ENCODE data around the gene ENKUR.
"Not testable (repeated sequence)": the region's sequence is repeated elsewhere in the genome, so short reads cannot be mapped to it uniquely, and the experiment has no call there.

Gene ENKUR

DNA sequence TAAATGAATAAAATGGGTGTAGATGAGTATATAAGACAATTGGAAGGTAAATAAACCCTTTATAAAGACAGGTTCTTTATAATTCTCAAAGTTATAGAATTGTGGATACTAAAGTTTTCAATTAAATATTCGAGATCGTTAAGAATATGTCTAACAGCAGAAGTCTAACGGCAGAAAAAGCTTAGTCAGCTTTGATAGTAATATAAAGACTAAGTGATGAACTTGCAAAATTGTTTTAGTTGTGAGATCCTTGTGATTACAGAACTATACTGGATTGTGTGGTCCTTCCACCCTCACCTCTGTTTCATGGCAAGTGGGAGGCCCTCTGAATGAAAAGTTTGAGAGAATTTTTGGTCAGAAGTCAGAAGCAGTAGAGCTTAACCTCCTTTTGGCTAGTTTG, 2.7 kb upstream of the ENKUR start:
- DNase-seq, result no peak

DNA sequence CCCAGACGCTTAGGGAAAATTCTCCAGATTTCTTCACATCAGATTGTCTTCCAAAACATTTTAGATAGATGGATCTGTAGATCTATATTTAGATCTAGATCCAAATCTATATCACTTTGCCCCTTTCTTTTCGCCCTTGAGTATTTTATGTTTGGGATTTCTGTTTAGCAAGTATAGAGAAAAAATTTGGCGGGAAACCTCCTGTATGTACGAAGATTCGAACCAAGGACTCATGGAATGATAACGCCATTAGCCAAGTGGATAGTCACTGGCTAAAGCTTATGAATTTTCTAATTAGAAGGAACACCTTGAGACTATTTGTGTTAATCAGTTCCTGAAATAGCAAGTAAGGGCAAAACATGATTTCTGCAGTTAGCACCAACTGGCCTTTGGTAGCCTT, 1.7 kb upstream of the ENKUR start:
- DNase-seq, result no peak

DNA sequence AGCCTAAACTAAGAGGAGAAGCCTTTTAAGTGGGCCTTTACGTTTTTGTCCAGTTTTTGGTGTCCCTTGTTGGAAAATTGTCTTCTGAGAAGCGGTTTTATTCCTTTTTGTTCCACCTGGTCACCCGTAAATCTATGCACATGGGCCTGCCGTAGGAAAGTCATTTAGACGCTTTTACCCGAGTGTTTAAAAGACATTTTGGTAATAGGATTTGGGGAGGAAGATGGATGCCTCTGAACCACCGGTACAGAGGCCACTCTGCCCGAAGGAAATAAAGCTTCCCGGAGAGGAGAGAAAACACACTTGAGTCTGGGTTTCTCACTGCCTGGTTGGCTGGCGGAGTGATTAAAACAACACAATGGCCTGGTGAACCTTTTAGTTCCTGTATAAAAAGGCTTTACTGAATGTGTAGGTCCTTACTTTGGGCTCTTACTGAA, 1.2 kb upstream of the ENKUR start:
- DNase-seq, result no peak

DNA sequence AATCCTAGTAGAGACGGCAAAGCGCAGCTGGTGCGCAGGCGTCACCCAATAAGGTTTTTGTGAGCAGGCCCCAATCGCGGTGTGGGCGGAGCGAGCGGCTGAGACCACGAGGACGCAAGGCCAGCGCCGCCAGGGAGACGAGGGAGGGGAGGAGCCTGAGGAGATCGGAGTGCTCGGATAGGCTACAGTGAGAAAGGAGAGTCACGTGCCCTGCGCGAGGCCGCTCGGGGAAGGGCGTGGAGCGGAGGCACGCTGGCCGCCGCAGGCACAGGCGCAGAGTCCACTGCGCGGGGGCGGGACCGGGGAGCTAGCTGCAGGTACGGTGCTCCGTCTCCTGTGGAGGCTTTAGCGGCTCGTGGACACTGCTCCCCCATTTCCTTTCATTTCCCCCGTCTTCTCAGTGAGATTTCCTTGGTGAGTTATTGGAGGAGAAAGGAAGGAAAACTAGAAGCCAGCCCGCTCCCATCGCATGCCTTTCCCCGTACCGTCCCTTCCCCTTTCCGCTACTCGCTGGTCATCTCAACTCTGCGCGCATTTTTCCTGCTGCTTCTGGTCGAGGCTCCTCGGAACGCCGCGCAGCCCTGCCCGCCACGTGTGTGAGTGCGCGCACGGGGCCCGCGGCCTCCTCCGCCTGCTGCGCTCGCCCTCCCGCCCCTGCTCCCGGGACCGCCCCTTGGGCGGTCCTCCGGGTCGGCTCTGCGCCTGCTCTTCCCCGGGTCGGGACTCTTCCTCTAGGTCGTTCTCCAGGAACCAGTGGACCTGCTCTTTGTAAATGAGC, 607 bp upstream of the ENKUR start, which contains the start of gene THNSL1:
TSS of gene THNSL1 (plus strand) at position 237 of the 778 bp plus-strand sequence. CDS start 6,612 bp downstream, outside the sequence.
- DNase-seq, result peak; percentile 99

DNA sequence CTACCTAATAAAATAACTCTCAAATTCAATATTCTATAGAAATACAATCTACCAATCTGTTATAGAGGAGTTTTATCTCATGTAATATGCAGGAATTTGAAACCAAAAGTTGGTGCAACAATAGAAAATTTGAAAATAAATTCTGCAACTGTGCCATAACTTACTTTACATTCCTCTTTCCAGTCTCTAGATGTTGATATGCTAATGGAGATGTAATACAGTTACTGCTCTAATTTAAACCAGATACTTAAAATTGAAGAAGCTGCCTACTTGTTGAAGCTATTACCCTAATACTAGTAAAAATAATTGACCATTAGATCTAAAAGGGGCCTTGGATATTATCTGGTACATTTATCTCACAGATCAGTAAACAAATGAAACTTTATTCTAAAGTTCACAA, 1.4 kb downstream of the ENKUR start:
- DNase-seq, result no peak

DNA sequence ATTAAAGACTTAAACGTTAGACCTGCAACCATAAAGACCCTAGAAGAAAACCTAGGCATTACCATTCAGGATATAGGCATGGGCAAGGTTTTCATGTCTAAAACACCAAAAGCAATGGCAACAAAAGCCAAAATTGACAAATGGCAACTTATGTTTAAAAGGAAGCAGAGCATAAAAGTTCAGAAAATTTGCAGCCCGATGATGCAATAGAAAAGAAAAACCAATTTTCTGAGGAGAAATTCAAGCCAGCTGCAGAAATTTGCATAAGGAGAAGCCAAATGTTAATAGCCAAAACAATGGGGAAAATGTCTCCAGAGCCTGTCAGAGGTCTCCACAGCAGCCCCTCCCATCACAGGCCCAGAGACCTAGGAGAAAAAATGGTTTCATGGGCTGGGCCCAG, 4.4 kb downstream of the ENKUR start:
- DNase-seq, result not testable (repeated sequence)

DNA sequence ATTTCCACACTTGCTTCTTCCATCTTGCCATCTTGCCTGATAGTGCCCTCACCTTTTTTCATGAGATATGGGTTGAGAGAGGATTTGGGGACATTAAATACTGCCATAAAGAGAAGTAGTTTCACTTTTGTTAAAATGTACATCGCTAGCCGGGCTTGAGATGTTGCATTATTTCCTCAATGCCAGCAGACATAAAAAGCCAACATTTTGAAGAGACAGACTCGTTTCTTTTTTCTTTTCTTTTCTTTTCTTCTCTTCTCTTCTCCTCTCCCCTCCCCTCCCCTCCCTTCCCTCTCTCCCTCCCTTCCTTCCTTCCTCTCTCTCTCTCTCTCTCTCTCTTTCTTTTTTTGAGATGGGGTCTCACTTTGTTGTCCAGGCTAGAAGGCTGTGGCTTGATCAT, 17.9 kb downstream of the ENKUR start:
- DNase-seq, result no peak

DNA sequence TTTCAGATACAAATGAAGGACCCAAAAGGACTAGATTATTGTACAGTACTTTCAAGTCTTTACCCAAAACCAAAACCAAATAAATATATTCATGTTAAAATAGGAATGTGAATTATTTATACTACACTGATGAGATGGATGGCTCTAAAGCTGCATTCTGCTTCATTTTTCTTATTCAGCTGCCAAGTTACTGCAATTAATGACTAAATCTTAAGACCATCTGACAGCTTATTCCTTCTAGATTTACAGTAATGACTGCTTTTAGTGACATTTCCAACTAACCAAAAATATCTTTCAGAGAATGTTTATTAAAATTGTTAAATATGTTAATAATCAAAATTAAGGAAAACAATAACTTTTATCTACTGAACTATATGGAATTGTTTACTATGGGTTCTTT, 20.9 kb downstream of the ENKUR start:
- no peak for DNase-seq

DNA sequence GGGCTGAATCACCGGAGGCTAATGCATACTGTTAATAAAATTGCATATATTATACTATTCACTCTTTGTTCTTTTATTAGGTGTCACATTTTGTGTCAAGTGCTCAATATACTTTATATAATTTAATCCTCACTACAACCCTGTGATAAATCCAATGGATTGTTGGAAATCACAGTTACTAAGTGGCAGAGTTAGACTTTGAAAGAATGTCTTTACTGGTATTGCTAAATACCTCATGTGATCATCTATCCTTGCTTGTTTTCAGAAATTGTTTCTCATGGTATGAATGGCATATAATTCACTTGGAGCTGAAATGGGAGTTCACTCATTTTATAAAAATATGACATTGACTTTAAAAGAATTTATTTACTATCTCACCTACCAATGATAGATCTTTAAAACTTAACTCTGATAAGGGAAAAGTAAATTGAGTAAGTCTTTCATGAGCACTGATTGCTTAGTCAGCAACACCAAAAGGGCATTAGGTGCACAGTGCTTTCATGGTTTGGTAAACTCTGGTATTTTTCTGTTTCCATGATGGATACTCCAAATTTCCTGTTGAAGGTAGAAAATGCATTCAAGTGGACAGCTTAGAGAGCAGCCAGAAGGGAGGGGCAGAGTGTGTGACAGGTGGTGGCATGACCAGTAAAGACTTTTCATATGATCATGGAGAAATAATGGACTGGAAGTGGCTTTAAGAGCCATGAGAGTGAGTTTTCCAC, 22.6 kb downstream of the ENKUR start:
- no peak for DNase-seq

DNA sequence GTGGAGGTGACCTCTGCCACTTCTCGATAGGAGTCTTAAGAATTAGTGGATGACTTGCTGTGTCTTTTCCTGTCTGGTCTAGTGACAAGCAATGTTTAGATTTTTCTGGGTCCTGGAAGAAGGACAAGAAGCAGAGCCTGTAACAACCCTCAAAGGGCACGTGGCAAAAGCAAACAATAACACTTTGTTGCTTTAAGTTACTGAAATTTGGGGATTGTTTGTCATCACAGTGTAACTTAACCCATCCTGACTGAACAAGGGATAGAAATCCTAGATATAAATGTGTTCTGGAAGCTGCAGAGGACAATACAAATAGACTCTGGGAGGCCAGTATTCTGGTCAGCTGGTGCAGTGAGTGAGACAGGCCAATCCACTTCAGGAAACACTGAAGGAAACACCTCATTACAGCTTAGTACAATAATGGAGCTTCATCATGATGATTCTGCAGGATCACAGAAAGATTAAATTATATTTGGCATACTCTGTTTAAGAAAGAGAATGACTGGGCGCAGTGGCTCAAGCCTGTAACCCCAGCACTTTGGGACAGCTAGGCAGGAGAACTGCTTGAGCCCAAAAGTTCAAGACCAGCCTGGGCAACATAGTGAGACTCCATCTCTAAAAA, 23.3 kb downstream of the ENKUR start:
- no peak for DNase-seq

DNA sequence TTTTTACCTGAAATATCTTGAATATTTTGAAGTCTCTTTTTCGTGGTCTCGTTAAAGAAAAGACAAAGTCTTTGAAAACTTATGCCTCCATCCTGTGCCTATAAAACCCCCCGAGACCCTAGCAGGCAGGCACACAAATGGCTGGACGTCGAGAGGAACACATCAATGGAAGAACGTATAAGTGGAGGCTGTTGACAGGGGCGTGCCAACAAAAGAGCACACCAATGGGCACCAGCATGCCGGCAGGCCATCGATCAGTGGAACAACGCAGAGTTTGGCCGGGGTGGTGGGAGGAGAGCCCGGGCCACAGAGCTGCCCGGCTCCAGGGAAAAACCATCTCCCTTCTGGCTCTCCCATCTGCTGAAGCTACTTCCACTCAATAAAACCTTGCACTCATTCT, 24.7 kb downstream of the ENKUR start:
- DNase-seq, result no peak

DNA sequence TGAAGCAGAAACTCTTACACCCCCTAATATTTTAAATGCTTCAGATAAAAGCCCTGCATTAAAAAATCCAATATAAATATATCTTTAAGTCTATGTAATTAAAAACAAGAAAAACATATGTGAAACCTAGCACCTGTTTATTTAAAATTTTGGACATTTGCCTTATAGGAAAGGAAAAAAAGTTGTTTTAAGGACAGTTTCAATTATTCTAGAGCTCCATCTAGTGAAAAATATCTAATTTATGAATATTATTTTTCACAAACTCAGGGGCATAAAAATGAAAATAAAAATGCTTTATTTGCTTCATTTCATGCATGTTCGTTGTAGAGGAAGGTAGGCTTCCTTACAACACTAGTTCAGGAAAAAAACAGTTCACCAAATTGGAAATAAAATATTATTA, 26.1 kb downstream of the ENKUR start:
- no peak for DNase-seq

DNA sequence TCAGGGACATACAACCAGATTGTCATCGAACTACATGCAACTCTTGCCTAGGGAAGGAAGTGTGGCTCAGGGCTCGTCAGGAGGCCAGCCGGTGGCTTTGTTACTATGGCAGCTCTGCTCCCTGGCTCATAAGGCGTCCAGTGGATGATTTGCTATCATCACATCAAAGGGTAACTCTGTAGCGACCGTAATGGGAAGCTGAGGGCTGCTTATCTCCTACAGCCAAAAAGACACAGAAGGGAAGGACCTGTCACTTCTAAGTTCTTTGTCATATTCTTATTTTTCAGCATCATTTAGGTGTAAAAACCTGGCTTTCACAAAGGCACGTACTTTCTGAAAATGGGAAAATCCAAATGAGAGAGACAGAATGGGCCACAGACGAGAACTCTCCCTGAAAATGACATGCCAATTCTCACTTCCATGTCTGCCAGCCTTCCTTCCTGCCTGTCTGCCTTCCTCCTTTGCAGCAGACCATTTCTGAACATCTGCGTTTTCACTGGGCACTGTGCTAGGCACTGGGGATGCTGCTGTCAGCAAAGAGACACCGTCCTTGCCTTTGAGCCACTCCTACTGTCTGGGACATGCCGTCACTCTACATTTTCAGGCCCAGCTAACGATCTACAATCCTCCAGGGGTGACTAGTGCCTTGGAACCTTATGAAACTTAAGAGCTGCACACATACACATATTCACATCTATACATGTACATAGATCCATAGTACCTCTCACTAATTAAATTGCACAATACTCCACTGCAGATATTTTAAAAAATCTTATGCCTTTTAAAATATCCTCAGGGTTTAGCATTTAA, 26.9 kb downstream of the ENKUR start:
- DNase-seq, result no peak

DNA sequence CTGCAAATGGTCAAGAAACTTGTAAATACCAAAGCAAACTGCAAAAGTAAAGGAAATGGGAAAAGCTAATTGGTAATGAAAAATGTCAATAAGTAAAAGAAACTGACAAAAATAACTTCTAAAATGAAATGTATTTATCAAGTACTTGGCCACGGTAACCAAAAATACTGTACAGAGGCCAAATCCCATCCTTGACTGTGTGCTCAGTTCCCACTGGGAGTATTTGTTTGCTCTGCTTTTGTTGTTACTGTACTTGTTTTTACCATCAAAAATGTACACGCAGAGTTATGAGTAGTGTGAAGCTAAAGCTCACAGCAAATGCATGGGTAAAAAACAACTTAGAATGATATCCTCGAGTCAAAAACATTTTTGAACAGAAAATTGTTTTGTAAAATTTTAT, 31.1 kb downstream of the ENKUR start:
- no peak for DNase-seq

DNA sequence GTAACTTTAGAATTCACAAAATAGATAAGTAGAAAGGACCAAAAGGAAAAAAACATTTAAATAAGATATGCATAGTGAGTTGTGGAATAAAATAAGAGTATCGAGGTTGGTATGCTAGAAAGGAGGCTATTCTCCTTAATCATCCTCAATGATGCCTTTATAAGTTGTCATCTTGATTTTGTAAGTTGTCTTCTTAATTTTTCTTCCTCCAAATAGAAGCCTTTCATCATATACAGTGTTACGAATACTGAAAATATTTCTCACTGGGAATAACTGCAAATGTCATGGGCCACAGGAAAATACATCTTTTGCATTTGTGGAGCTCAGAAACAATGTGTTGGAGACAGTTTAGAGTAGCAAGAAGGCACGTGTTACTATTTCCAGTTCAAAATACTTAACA, 32.0 kb downstream of the ENKUR start:
- DNase-seq, result no peak

DNA sequence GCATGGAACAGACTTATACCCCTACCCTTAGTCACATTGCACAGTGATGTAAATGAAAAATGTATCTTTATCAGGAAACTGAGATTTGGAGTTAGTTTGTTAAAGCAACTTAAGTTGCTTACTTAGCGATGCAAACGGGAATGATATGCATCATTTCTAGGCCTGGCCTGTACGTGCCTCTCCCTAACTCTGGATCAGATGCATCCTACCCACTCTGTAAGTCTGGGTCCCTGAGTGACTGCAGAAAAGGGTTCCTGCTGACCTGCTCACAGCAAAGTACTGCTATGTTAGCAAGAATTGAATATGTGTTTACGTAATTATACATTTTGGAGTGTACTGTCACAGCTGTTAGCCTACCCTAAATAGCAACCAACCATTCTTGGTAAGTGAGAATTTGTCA, 32.8 kb downstream of the ENKUR start:
- DNase-seq, result no peak

DNA sequence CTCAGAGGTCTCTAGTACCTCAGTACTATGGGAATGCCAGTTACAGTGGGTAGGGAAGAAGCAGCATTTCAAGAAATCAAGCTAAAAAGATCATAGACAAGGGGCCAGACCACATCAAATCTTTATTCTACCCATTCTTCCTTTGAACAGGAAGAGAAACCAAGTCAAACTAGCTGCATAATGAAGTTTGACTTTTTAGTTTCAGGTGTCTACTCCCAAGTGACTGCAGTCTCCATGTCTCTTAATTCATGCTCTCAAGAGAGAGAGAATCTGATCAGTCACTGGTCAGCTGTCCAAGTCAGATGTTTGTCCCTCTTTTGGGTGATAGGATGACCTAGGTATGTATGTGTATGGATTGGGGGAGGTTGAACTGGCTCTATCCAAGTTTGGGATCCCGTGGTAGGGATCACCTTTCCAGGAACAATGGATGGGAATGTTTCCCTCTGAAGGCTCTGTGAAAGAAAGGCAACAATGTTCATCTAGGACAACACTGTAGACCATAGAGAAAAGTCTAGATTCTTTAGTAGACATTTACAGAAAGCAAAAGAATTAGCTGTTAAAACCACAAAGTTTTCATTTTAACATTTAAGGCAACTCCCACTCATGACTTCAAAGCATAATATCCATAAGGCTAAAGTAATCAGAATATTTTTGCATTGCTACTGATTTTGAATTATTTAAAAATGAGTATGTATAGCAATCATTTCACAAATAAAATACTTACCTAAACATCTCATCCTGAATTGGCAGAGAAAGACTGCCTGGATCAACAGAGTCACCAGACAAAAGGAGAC, 33.4 kb downstream of the ENKUR start:
- DNase-seq, result no peak

DNA sequence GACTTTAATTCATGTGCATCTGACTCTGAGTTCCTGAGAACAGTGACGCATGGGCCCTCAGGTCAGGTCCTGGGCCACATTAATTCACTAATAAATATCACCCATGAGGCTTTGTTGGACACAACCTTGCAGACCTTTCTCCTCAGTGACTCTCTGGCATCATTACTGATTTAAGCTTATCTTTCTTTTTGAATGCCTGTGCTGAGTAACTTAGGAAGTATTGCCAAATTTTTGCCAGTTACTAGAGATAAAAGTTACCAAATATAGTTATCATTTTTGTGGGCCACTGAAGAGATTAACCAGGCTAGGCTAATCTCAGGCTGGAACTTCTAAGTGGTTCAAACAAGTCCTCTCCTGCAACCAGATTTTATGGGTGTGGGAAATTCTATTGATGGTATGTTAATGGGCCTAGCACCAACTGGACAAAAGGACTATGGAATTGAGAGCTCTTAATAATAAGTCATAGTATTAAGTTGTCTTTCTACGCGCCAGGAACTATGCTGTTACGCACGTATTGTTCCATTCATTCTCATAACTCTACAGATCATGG, 34.7 kb downstream of the ENKUR start:
- DNase-seq, result no peak

DNA sequence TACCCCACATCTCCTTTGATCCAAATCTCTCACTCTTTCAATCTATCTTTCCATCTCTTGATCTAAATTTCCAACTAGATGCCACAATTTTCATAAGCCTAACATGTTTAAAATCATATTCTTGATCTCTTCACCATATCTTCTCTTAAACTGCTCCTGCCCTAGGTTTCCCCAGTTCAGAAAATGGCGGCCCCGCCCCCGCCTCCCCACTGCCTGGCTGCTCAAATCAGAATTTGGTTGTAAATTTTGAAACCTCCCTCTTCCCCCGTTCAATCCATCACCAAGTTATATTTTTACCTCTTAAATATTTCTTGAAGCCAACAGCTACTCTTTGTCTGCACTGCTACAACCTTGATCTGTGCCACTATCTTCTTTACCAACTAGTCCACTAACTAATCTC, 36.3 kb downstream of the ENKUR start:
- DNase-seq, result no peak

DNA sequence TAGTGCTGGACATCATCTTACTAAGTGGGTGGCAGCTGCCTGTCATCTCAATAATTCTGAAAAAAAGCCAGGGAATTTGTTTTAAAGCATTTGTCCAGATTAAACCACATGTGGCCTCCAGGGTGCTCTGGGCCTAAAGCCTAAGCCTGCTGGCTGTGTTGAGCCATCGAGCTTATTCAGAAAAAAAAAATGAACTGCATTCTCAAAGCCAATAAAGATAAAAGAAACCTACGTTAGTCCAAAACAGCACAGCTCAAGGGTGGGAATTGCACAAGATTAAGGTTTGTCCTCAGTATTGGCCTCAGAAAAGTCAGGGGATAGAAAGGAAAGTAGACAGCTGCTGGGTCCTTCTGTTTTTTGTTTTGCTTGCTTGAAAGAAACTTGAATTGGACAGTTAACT, 41.0 kb downstream of the ENKUR start:
- no peak for DNase-seq

DNA sequence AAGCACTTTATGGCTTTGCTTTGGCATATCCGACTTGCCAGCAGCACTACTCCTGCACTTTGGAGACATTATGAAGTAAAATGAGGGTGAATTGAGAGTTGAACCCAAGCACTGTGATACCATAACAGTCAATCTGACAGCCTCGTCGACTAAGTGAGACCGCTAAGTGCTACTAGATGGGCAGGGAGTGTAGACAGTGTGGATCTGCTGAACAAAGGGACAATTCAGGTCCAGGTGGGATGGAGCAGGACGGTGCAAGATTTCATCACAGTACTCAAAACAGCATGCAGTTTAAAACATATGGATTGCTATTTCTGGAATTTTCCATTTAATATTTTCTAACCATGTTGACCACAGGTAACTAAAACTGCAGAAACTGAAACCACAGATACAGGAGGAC, 42.8 kb downstream of the ENKUR start:
- DNase-seq, result no peak

DNA sequence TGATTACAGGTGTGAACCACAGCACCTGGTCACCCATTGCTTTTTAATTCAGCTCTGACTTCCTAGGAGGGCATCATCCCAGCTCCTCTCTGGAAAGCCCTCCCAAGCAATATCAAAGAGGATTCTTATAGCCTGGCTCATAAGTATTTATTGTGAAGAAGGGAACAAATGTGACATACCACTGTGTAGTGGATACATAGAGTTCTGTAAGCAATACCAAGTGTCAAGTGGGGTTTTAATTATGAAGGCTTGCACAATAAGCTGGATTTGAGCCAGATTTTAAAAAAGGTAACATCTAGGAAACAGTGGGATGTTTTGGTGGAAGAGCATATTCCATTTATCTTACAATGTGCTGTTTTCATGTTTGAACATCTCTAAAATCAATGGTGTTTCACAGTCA, 44.6 kb downstream of the ENKUR start:
- DNase-seq, result no peak
